GM19438 (cell line): Measurements from ENCODE around the gene SDR42E2.
"Not testable (repeated sequence)": the region's sequence is repeated elsewhere in the genome, so short reads cannot be mapped to it uniquely, and the experiment has no call there.

Experiments
- ATAC-seq: cut with Tn5 transposase; IDR thresholded peaks from one replicate; pipeline ENCODE4 v1.9.1; 2021; ENCODE audit warnings: low read depth; ENCODE audit not compliant: unreplicated experiment

Gene SDR42E2

DNA sequence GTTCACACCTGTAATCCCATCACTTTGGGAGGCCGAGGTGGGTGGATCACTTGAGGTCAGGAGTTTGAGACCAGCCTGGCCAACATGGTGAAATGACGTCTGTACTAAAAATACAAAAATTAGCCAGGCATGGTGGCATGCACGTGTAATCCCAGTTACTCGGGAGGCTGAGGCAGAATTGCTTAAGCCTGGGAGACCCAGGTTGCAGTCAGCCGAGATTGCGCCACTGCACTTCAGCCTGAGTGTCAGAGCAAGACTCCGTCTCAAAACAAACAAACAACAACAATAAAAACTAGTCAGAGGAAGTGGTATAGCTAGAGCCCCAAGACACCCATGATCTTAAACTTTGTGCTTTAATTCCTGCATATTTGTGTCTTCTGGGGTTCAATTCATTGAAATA lies 9.2 kb upstream of the SDR42E2 start:
- not testable (repeated sequence) for ATAC-seq

DNA sequence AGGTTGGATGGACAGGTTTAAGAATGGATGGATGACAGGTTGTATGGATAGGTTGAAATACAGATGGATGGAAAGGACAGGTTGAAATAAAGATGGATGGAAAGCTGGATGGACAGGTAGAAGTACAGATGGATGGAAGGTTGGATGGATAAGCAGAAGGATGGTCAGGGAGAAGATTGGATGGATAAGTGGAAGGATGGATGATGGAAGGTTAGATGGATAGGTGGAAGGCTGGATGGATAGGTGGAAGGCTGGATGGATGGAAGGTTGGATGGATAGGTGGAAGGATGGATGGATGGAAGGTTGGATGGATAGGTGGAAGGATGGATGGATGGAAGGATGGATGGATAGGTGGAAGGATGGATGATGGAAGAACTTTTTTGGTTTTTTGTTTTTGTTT lies 905 bp upstream of the SDR42E2 start:
- ATAC-seq, result no peak

DNA sequence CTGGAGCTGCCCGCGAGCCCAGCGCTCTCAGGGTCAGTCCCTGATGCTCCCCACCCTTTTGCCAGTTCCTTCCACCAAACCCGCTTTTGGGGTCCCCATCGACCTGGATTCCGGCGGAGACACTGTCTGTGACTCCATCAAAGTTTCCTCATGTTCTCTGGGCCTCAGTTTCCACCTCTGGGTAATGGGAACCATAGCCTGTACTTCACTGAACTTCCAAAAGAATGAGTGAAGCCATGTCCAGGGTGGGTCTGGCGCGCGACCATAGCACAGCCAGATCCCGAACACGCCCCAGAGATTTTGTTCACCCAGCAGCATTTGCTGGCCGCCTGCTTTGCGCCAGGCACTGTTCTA lies 327 bp downstream of the SDR42E2 start:
- ATAC-seq, result no peak

DNA sequence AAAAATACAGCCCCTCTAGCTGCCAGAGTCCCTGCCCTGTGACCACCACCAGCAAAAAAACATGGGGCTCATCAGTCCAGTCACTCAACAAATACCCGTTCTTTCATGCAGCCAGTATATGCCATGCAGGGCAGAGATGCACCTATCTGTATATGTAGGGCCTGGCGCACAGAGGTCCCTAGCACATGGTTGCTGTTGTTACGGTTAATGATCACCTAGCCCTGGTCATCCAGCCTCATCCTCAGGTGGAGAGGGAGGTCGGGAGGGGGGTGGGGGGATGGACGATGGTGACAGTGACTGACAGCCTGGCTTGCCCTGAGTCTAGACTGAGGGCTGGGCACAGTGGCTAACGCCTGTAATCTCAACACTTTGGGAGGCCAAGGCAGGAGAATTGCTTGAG lies 1.5 kb downstream of the SDR42E2 start:
- ATAC-seq, result no peak

DNA sequence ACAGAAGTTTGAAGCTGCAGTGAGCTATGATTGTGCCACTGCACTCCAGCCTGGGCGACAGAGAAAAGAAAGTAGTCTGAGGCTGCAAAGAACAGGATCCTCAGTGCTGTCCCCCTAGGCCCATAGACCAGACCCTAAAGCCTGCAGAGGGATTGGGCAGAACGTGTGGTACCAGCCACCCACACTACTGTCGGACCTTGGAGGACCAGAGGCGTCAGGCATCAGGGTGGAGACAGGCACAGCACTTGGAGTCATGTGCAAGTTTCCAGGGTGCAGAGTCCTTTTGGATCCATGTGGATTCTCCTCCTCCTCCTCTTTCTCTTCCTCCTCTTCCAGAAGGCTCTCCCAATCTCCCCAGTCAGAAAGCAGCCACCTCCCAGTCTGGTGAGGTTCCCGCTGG lies 2.2 kb downstream of the SDR42E2 start:
- no peak for ATAC-seq

DNA sequence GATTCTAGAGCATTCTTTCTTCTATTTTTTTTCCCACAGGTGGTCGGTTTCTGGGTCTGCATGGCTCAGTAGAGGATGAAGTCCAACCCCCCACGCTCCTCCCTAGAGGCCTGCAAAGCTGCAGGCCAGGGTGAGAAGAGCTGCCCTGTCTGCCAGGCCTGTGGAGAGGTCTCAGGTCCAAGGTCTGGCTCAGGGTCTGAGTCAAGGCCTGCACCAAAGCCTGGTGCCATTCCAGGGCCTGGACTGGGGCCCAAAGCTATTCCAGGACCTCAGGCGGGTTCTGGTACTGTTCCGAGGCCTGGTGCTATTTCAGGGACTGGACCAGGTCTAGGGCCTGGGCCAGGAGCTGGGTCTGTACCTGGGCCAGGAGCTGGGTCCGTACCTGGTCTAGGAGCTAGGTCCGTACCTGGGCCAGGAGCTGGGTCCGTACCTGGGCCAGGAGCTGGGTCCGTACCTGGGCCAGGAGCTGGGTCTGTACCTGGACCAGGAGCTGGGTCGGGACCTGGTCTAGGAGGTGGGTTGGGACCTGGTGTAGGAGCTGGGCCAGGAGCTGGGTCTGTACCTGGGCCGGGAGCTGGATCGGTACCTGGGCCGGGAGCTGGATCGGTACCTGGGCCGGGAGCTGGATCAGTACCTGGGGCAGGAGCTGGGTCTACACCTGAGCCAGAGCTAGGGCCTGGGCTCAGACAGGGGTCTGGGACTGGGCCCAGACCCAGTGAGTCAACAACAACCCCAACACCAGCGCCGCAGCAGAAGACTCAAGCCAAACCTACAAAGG lies 3.4 kb downstream of the SDR42E2 start:
- ATAC-seq, result no peak

DNA sequence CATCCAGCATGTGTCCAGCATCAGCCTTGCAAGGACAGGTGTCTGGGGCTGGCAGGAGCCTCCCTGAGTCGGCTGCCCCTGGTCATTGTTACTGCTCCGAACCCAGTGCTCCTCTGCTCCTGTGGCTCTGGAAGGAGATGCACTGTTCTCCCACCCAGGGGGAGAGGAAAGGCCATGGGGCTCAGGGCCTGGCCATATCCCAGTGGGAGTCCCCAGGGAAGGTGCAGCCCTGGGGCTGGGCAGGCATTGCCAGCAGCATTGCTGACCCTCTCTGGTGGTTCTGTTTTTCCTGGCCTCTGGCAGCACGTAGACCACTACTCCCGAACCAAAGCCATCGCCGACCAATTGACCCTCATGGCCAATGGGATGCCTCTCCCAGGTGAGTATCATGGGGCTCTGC lies 9.6 kb downstream of the SDR42E2 start:
- no peak for ATAC-seq

DNA sequence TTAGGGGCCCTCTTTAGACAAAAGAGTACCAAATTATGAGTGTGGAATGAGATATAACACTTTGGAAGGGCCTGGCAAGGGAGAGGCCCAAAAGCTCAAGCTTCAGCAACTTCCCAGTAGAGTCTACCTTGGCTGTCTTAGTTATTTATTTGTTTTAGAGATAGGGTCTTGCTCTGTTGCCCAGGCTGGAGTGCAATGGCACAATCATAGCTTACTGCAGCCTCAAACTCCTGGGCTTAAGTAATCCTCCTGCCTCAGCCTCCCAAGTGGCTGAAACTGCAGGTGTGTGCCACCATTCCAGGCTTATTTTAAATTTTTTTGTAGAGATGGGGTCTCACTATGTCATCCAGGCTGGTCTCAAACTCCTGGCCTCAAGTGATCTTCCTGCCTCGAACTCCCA lies 10.3 kb downstream of the SDR42E2 start:
- ATAC-seq, result not testable (repeated sequence)

DNA sequence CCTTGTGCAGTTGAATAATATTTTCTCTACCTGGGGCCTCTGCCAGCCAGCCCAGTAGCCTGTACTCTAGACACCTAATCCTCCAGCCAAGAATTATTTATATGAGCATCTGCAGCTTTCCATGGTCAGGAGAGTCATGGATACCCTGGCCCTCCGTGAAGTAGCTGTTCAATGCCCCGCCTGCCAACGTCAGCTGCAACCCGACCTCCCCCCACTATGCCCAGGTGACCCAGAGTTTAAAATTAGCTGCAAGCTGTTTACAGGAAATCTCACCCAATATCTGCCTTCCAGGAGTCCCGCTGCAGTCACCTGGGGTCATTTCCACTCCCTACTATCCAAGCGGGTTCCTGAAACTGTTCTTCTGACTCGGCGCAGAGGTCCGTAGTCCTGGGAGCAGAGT lies 12.3 kb downstream of the SDR42E2 start:
- ATAC-seq, result no peak

DNA sequence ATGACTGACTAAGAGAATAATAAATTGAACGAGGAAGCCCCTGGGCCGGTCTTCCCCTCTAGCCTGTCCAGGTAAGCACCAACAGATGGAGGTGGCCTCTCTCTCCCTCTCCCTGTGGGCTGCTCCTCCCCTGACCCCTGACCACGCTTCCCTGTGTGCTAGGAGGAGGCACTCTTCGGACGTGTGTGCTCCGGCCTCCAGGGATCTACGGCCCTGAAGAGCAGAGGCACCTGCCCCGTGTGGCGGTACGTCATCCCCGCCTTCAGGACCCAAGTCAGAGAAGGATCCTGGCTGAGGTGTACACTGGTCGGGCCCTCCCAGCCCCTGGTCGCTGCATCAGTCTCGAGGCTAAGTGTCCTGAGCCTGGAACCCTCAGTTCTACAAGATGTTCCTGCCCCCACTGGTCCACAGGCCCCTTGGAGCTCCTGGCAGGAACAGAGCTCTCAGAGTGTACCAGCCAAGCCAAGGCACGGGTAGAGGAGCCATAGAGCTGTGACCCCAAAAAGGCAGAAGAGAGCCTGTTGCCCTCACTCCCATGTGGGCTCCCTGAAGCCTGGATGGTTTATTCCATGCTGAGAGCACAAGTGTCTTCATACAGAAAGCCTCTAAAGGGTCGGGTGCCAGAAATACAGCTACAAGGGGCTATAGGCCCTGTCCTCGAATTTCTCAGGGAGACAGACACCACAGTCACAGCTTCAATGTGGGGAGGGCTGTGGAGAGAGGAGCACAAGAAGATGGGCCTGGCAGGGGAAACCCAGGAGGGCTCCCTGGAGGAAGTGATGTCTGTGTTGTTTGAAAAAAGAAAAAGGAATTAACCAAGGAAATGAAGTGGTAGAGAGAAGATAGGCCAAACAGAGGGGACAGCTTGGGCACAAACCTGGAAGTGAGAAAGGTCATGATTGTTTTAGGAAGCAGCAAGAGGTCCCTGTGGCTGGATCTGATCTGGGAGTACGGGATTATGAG lies 15.9 kb downstream of the SDR42E2 start:
- ATAC-seq, result no peak

DNA sequence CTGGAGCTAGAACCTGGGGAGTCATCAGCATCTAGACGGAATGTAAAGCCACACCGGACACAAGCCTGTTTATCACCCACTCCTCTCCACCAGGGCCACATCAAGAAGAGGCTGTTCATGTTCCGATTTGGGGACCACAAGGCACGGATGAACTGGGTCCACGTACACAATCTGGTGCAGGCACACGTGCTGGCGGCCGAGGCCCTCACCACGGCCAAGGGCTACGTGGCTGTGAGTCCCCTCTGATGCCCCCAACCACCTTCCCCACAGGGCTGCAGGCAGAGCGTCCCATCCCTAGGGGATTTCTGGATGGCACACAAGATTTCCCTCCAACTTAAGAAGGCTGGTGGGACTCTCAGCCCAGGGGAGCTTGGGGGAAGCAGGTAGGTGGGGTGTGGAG lies 19.1 kb downstream of the SDR42E2 start:
- no peak for ATAC-seq

DNA sequence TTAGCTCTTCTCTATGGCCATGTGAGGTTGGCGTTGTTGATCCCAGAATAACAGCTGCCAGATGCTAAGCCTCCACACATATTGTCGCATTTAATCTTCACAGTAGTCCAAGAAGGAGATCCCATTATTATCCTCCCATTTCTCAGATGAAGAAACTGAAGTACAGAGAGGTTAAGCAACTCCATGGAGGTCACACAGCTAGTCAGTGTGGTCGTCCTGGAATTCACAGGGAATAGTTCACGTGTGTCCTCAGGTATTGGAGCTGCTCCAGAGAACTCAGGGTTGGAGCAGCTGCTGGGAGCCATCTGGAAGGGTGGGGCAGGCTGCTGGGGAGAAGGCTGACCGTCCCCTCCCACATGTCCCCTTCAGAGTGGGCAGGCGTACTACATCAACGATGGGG lies 19.5 kb downstream of the SDR42E2 start:
- ATAC-seq, result no peak

DNA sequence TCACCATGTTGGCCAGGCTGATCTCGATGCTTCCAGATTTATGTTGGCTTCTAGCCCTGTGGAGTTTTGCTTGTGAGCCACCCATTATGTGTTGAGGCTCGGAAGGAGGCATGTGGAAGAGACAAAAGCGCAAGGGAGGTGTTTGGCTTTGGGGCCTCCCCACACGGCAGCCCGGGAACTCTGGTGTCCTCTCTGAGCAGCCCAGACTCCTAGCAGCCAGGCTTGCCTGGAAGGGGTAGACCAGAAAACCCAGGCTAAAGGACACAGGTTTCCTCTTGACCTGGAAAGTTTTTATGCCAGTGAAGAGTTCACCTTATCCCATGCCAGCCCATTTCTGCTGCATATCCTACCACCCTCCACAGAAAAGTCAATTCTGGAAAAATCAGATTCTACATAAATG lies 21.0 kb downstream of the SDR42E2 start:
- no peak for ATAC-seq

DNA sequence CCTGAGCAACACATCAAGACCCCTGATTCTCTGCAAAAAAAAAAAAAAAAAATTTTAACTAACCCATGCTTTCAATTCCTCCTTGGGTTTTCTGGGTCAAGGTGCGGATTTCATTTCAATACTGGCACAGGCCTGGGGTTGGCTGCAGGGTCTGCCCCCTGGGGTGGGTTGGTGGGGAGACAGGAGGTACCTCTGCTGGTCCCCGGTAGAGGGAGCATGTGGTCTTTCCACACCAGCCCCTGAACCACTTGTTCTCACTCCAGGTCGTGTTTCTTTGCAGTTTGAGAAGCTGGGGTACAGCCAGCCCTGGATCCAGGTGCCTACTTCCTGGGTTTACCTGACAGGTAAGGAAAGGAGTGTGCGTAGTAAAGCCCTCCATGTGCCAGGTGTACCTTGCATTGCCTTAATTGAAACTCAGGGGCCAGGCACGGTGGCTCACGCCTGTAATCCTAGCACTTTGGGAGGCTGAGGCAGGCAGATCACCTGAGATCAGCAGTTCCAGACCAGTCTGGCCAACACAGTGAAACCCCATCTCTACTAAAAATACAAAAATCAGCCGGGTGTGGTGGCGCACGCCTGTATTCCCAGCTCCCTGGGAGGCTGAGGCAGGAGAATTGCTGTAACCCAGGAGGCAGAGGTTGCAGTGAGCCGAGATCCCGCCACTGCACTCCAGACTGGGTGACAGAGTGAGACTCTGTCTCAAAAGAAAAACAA lies 21.8 kb downstream of the SDR42E2 start:
- no peak for ATAC-seq

DNA sequence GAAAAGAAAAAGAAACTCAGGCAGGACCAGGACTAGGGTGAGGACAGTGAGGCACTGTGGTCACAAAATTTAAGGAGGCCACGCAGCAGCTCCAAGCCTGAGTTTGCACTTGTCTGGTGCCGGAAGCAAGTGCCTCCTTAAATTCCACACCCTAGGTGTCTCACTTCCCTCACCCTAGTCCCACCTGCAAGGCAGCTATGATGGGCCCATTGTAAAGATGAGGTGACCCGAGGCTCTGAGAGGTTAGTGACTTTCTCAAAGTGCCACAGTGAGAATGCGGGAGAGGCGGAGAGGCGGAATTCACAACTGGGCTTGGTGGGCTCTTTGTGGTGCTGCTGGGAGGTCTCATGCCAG lies 22.3 kb downstream of the SDR42E2 start:
- ATAC-seq, result no peak

DNA sequence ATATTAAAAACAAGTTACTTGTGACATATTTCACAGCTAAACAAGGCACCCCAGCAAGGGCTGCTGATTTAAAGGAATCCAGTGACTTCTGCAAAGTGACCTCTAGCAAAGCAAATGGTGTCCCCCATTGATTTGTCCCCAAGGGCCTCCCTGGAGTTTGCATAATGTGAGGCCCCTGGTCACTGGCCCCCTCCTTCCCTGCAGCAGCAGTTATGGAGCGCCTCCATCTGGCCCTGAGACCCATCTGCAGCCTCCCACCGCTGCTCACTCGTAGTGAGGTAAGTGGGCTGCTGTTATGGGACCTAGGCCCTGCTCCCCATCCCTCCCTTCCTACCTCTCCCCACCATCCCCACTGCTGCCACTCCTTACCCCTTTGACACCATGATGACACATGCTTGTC lies 24.2 kb downstream of the SDR42E2 start:
- no peak for ATAC-seq

DNA sequence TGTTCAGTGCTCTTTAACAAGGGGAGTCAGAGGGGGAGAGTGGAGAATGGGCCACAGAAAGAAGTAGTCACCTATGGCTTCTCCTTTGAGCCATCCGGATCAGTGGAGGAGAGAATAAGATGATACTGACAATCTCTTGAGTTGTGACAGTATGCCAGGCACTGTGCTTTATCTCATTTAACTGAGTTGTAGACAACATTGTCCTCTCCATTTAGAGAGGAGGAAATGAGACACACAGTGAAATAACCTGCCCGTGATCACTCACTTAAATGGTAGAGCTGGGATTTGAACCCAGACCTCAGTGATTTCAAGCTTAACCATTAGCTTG lies 25.9 kb downstream of the SDR42E2 start:
- ATAC-seq, result no peak

DNA sequence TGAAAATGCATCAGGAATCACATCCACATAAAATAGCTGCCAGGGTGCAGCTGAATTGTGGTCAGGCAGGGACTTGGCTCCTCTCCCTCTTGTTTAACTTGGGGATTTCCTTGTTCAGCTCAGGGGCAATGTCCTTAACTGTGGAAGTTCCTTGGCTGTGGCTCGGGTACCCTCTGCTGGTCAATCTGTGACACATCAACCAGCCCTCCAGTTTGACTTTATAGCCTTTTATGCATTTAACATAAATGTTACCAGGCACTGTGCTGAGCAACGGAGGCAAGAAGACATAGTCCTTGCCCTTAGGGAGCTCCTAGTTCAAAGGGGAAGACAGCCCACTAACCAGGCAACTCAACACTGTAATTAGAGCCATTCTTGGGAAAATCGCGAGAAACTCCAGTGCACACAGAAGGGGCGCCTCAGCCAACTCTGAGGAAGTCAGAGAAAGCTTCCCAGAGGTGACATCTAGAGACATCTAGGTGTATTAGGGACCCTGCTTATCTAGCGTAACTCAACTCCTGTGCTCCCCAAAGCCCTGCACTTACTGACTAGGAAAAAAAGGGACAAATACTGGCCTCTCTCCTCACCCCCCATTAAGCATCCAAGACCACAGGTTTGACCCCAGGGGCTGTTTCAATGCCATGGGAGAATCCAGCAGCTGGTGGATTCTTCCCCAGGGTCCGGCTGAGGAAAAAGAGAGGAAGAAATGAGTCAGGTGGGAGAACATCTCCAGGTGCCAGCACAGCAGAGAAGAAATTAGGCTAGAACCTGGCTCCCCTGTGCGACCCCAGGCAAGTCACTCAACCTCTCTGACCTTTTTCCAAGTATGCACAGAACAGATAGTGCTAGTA lies 26.5 kb downstream of the SDR42E2 start:
- ATAC-seq, result no peak

DNA sequence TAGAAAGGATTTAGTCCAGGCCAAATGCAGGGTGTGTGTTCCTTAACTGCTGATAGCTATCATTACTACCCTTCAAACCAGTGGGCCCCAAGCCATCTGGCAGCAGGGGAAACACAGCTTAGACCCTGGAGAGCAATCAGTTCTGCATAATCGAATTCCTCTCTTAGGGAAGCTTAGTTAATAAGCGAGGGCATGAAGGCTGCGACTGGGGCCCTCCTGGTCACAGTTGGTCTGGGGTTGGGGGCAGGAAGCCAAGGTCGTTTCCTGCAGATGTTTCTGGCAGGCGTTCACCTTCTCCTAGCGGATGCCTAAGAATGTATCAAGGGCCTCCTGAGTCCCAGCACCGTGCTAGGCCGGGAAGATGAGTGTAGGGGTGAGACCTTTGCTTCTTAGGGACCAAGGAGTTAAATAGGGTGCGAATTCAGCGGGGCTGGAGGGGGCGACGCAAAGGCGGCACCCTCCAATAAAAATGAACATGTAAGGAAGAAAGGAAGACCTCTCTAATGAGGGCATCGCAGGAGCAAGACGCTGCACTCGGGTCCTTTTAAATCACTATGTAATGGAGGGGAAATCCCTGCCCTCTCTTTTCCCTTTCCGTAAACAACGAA lies 27.3 kb downstream of the SDR42E2 start:
- ATAC-seq, result no peak

DNA sequence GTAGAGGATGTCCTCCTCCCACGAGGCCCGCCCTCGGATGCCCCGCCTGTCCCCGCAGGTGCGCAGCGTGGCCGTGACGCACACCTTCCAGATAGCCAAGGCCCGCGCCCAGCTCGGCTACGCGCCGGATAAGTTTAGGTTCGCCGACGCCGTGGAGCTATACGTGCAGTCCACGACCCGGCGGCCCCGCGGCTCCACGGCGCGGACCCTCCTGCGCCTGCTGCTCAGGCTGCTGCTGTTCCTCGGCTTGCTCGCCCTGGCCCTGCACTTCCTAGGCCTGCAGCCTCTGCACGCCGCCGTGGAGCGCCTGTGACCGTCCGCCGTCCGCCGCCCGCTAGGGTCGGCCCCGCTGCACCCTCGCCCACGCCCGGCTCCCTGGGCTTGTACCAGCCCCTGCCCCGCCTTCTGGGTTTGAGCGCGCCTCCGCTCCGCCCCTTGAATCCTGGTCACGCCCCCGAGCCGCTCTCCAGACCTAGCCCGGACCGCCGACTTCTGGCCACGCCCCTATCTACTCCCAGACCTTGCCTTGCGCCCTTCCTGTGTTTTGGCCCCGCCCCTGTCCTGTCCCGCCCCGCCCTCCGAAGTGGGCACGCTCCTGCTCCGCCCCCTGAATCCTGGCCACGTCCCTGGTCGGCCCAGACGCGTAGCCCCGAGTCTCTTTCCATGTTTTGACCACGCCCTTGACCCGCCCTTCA lies 27.9 kb downstream of the SDR42E2 start:
- ATAC-seq, result peak; percentile 64
